Germinal center (tissue), 1 donor: ENCODE measurements around the gene EFNA2.
"Not testable (repeated sequence)": the region's sequence is repeated elsewhere in the genome, so short reads cannot be mapped to it uniquely, and the experiment has no call there.

Source experiments
- DNase-seq: peaks from one replicate; pipeline ENCODE4 v3.0.0; 2012; ENCODE audit warnings: mixed read lengths, low spot score

The EFNA2 gene

GRCh38 chr19:1298235-1298634 lies 12.6 kb downstream of the EFNA2 start:
- no peak for DNase-seq

- no peak for DNase-seq
Measured at GRCh38 chr19:1299801-1300200, 14.1 kb downstream of the EFNA2 start.

- DNase-seq, result no peak
Measured at GRCh38 chr19:1300744-1301490, 15.2 kb downstream of the EFNA2 start.

GRCh38 chr19:1302533-1303239 lies 17.0 kb downstream of the EFNA2 start:
- DNase-seq, result no peak

GRCh38 chr19:1304197-1304924 lies 18.7 kb downstream of the EFNA2 start:
- DNase-seq, result no peak

- not testable (repeated sequence) for DNase-seq
Measured at GRCh38 chr19:1305354-1305753, 19.7 kb downstream of the EFNA2 start.

GRCh38 chr19:1307320-1307719 lies 21.6 kb downstream of the EFNA2 start:
- DNase-seq, result no peak

- no peak for DNase-seq
Measured at GRCh38 chr19:1307755-1308303, 22.2 kb downstream of the EFNA2 start.

GRCh38 chr19:1308718-1309117 lies 23.0 kb downstream of the EFNA2 start:
- no peak for DNase-seq

GRCh38 chr19:1309977-1310852 lies 24.5 kb downstream of the EFNA2 start:
- no peak for DNase-seq

GRCh38 chr19:1310853-1311180 lies 25.1 kb downstream of the EFNA2 start:
- DNase-seq, result no peak

- no peak for DNase-seq
Measured at GRCh38 chr19:1311543-1312091, 25.9 kb downstream of the EFNA2 start.

GRCh38 chr19:1312767-1313694 lies 27.4 kb downstream of the EFNA2 start:
- DNase-seq, result no peak

GRCh38 chr19:1313695-1314613 lies 28.3 kb downstream of the EFNA2 start:
- DNase-seq, result no peak

GRCh38 chr19:1315470-1316166 lies 29.9 kb downstream of the EFNA2 start:
- peak; percentile 58 for DNase-seq

- no peak for DNase-seq
Measured at GRCh38 chr19:1316466-1316865, 30.8 kb downstream of the EFNA2 start.

GRCh38 chr19:1317274-1318003 lies 31.8 kb downstream of the EFNA2 start:
- DNase-seq, result no peak
